Stimulated activated effector memory CD8-positive, alpha-beta T cell treated with anti-CD3 and anti-CD28 coated beads, Interleukin-12 subunit alpha, Interleukin-12 subunit beta, amount 100 ng/mL, for 72 hours (primary cell): Measurements from ENCODE around the gene CEP295NL.
"Not testable (repeated sequence)": the region's sequence is repeated elsewhere in the genome, so short reads cannot be mapped to it uniquely, and the experiment has no call there.

Source experiments
- ATAC-seq: fragments of 150-1000 bp; cut with Tn5 transposase; 2 replicates; pipeline ENCODE4 v1.10.0; 2021
- DNase-seq, 2 donors: peaks; one replicate each; pipeline ENCODE4 v3.0.0; 2021 to 2022; ENCODE audit warnings: low spot score in 2 of 2
- H3K27ac Mint-ChIP-seq: one replicate; pipeline ENCODE4 v1.8.0; 2022; ENCODE audit warnings: mild to moderate bottlenecking, mixed read lengths
- H3K36me3 Mint-ChIP-seq: one replicate; pipeline ENCODE4 v1.8.0; 2022; ENCODE audit warnings: mild to moderate bottlenecking, mixed read lengths
- H3K4me1 Mint-ChIP-seq: one replicate; pipeline ENCODE4 v1.8.0; 2022; ENCODE audit warnings: mixed read lengths
- H3K4me3 Mint-ChIP-seq: one replicate; pipeline ENCODE4 v1.8.0; 2022; ENCODE audit warnings: mild to moderate bottlenecking, mixed read lengths
- H3K9me3 Mint-ChIP-seq: one replicate; pipeline ENCODE4 v1.8.0; 2022; ENCODE audit warnings: mixed read lengths

Gene CEP295NL

DNA sequence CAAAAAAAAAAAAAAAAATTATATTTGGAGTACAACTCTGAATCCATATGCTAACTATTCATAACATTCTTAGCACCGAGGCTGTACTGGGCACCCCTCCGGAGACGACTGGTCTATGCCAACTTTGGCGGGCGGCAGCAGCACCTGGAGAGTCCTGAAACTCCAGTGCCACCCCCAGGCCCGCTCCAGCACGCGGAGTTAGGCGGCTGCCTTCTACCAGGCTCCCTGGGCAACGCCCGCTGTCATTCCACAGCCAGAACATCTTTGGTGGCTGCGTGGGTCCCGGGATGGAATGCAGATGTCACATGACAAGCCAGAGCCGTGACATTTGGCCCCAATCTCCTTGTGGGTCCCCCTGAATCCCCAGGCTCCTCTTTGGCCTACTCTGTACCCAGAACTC, 16.0 kb upstream of the CEP295NL start:
- ATAC-seq (no peak), DNase-seq (no peak)
- Mint-ChIP-seq H3K4me1 (peaks cover 14% of the 10 kb centered on the region), H3K9me3 (no peaks in the 10 kb centered on the region), H3K36me3 (no peaks in the 10 kb centered on the region), H3K4me3 (no peak overlapping the region), H3K27ac (no peak overlapping the region)

GRCh38 chr17:78917451-78918275, 14.7 kb upstream of the CEP295NL start:
- Mint-ChIP-seq H3K36me3 (no peaks in the 10 kb centered on the region), H3K4me1 (peaks cover 1% of the 10 kb centered on the region), H3K4me3 (no peak overlapping the region), H3K9me3 (no peaks in the 10 kb centered on the region), H3K27ac (peak overlapping the region; percentile 40)
- DNase-seq (no peak), ATAC-seq (no peak)

DNA sequence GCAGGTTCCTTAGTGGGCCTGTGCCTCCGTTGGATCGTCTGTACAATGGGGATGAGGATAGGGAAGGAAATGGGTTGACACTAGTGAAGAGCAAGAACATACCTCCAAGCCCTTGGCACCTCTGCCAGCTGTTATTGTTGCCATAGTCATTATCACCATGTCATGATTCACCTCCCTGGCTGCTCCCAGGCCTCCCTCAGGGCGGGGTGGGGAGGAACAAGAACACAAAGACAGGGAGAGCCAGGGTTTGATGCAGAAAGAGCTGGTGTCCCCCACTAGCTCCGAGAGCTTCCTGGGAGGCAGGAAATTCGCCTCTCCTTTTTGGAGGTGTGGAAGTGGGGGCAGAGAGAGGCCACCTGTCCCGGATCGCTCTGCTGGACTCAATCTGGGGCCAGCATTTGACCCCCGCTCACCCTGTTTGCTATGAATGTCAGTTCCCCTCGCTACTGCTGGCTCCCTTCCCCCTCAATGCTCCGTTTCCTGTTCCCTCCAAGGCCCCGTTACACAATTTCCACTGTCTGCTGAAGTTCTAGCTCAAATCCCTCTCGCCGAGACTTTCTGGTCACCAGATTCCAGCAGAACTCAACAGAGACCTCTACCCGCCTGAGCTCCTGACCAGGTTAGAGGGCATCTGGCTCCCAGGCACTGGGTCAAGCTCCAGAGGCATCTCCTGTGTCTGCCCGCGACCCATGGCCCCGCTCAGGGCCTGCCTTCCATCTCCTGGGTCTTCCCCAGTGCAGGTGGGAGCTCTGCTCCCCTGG, 13.1 kb upstream of the CEP295NL start:
- Mint-ChIP-seq H3K4me3 (no peak overlapping the region), H3K36me3 (no peaks in the 10 kb centered on the region), H3K4me1 (no peaks in the 10 kb centered on the region), H3K9me3 (no peaks in the 10 kb centered on the region), H3K27ac (no peak overlapping the region)
- no peak for ATAC-seq
- DNase-seq, result no peak

DNA sequence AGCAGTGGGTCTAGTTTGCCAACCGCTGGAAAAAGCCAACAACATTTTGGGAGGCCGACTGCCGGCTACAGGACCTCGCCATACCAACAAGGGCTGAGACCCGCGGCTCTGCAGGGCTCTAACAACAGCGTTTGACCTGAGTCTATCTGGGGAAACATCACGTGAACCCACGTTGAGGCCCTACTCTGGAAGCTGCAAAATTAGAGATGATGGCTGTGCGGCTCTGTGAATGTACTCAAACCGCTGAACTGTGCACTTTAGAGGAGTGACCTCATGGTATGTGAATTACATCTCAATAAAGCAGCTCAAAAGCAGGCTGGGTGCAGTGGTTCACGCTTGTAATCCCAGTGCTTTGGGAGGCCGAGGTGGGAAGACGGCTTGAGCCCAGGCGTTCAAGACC, 10.1 kb upstream of the CEP295NL start:
- no peaks in the 10 kb centered on the region for H3K9me3 Mint-ChIP-seq
- no peak overlapping the region for H3K27ac Mint-ChIP-seq
- H3K4me1 Mint-ChIP-seq, result no peaks in the 10 kb centered on the region

DNA sequence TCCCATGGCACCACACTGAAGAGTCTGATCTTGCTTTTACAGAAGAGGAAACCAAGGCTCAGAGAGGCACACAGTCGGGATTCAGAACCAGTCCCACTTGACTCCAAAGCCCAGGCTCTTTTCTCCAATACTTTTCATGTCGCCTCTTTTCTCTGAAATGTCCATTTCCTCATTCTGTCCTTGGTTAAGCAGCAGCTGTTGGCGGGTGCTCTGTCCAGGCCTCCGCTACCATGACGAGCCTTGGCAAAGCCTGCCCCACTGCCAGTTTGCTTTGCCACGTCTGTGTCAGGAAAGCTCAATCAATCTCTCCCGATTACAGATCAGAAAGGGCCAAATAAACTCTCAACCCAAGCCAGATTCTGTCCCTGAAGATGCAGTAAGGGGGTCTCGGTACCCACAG, 9.1 kb upstream of the CEP295NL start:
- H3K4me1 Mint-ChIP-seq, result no peaks in the 10 kb centered on the region
- no peak overlapping the region for H3K27ac Mint-ChIP-seq
- H3K4me3 Mint-ChIP-seq, result no peak overlapping the region
- no peak for DNase-seq
- ATAC-seq, result no peak
- H3K9me3 Mint-ChIP-seq, result no peaks in the 10 kb centered on the region
- H3K36me3 Mint-ChIP-seq, result no peaks in the 10 kb centered on the region

More for the DNA sequence above, 10.1 kb upstream of the CEP295NL start:
- Mint-ChIP-seq H3K36me3 (no peaks in the 10 kb centered on the region), H3K4me3 (no peak overlapping the region)
- DNase-seq (no peak), ATAC-seq (no peak)

DNA sequence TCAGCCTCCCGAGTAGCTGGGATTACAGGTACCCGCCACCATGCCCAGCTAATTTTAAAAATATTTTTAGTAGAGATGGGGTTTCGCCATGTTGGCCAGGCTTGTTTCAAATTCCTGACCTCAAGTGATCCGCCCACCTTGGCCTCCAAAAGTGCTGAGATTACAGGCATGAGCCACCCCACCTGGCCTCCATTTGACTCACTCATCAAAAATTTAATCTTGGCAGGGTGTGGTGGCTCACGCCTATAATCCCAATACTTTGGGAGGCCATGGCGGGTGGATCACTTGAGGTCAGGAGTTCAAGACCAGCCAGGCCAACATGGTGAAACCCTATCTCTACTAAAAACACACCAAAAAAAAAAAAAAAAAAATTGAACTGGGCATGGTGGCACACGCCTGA, 8.5 kb upstream of the CEP295NL start:
- H3K36me3 Mint-ChIP-seq, ATAC-seq, H3K27ac Mint-ChIP-seq, H3K4me3 Mint-ChIP-seq, H3K9me3 Mint-ChIP-seq, H3K4me1 Mint-ChIP-seq, DNase-seq: not testable (repeated sequence)

DNA sequence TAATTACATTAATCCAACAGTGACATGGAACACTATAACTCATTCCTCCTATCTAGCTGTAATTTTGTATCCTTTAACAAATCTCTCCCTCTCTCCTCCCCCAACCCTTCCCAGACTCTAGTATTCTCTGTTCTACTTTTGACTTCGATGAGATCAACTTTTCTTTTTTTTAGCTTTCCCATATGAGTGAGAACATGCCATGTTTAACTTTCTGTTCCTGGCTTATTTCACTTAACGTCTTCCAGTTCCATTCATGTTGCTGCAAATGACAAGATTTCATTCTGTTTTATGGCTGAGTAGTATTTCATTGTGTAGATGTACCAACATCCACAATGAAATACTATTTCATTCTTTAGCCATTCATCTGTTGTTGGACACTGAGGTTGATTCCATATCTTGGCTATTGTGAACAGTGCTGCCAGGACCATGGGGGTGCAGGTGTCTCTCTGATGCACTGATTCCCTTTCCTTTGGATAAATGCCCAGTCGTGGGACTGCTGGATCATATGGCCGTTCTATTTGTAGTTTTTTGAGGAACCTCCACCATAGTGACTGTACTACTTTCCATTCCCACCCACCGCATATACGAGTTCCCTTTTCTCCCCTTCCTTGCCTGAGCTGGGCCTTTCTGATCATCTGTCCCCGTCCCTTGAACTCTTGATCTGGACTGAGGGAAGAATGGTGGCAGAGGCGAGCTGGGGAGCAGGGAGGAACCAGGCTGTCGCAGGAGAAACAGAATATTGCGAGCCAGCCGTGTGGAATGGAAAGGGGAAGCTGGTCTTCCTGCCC, 7.7 kb upstream of the CEP295NL start:
- no peaks in the 10 kb centered on the region for H3K36me3 Mint-ChIP-seq
- H3K4me1 Mint-ChIP-seq, result no peaks in the 10 kb centered on the region
- H3K9me3 Mint-ChIP-seq, result no peaks in the 10 kb centered on the region
- no peak overlapping the region for H3K4me3 Mint-ChIP-seq
- ATAC-seq (no peak), DNase-seq (no peak)
- no peak overlapping the region for H3K27ac Mint-ChIP-seq

DNA sequence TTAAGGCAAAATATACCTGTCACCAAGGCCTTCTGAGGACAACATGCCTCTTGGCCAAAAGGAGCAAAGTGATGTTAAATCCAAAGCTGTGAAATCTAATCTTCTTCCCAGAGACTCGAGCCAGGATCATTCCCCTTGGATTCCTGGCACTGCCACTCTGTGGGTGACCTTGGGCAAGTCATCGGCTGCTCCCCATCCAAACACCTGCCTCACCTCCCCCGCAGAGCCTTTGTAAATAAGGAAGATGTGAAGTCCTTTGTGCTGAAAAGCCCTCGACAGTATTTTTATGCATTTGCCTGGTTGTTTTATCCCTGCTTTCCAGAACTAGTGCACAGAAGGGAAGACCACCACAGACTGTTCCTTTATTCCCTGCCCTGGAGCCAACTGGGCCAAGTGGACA, 5.4 kb upstream of the CEP295NL start:
- ATAC-seq (no peak), DNase-seq (no peak)
- peaks cover 7% of the 10 kb centered on the region for H3K4me1 Mint-ChIP-seq
- no peaks in the 10 kb centered on the region for H3K36me3 Mint-ChIP-seq
- no peak overlapping the region for H3K4me3 Mint-ChIP-seq
- no peaks in the 10 kb centered on the region for H3K9me3 Mint-ChIP-seq
- H3K27ac Mint-ChIP-seq, result peak overlapping the region; percentile 39

- Mint-ChIP-seq H3K27ac (no peak overlapping the region), H3K9me3 (no peaks in the 10 kb centered on the region), H3K4me1 (peaks cover 17% of the 10 kb centered on the region), H3K36me3 (peaks cover 5% of the 10 kb centered on the region), H3K4me3 (no peak overlapping the region)
- ATAC-seq (no peak), DNase-seq (no peak)
Observed at GRCh38 chr17:78905541-78905940, 2.5 kb upstream of the CEP295NL start.

- Mint-ChIP-seq H3K4me1 (peaks cover 17% of the 10 kb centered on the region), H3K9me3 (no peaks in the 10 kb centered on the region), H3K36me3 (peaks cover 5% of the 10 kb centered on the region), H3K27ac (no peak overlapping the region), H3K4me3 (no peak overlapping the region)
- ATAC-seq, result no peak
- no peak for DNase-seq
Observed at GRCh38 chr17:78905116-78905515, 2.1 kb upstream of the CEP295NL start.

GRCh38 chr17:78904371-78904770, 1.4 kb upstream of the CEP295NL start:
- H3K4me1 Mint-ChIP-seq, result peaks cover 17% of the 10 kb centered on the region
- ATAC-seq (no peak), DNase-seq (no peak)
- H3K36me3 Mint-ChIP-seq, result peaks cover 5% of the 10 kb centered on the region
- H3K27ac Mint-ChIP-seq, result no peak overlapping the region
- no peak overlapping the region for H3K4me3 Mint-ChIP-seq
- H3K9me3 Mint-ChIP-seq, result no peaks in the 10 kb centered on the region

DNA sequence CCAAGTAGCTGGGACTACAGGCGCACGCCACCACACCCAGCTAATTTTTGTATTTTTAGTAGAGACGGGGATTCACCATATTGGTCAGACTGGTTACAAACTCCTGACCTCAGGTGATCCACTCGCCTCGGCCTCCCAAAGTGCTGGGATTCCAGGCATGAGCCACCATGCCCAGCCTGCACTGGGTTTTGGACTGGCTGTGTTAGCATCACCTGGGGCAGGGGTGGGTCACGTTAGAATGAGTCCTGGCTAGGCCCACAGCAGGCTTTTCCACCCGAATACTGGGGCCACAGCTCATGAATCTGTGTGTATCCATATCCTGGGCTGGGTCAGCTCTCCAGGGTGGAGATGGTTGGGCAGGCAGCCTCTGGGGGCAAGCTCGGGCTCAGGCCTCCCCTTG, 770 bp downstream of the CEP295NL start:
- H3K9me3 Mint-ChIP-seq, ATAC-seq, H3K4me3 Mint-ChIP-seq, H3K36me3 Mint-ChIP-seq, DNase-seq, H3K27ac Mint-ChIP-seq: not testable (repeated sequence)
- peaks cover 17% of the 10 kb centered on the region for H3K4me1 Mint-ChIP-seq

DNA sequence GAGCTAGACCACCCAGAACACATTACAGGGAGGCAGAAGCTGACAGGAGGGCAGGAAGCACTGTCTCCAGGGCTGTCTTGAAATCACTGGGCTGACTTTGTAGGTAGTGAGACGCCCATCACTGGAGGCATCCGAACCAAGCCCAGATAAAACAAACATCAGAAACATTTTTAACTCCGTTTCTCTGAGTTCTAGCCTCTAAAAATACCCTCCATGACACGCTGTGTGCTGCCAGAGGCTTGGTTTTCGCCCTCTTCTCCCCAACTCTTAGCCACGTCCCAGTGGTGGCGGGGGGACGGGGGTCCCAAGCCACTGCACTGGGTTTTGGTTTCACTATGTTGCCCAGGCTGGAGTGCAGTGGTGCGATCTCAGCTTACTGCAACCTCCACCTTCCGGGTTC, 1.2 kb downstream of the CEP295NL start:
- ATAC-seq (no peak), DNase-seq (no peak)
- Mint-ChIP-seq H3K4me1 (peaks cover 17% of the 10 kb centered on the region), H3K9me3 (no peaks in the 10 kb centered on the region), H3K4me3 (no peak overlapping the region), H3K27ac (no peak overlapping the region), H3K36me3 (peaks cover 5% of the 10 kb centered on the region)

GRCh38 chr17:78900816-78901215, 2.2 kb downstream of the CEP295NL start:
- H3K4me1 Mint-ChIP-seq, result peaks cover 17% of the 10 kb centered on the region
- no peak overlapping the region for H3K4me3 Mint-ChIP-seq
- no peak for ATAC-seq
- no peak for DNase-seq
- H3K27ac Mint-ChIP-seq, result no peak overlapping the region
- H3K9me3 Mint-ChIP-seq, result no peaks in the 10 kb centered on the region
- peaks cover 5% of the 10 kb centered on the region for H3K36me3 Mint-ChIP-seq
